Esophagus muscularis mucosa (tissue), 3 donors: ENCODE data around the gene CCR6.

Source experiments
- POLR2AphosphoS5 ChIP-seq, 2 donors: sonication (generic); formaldehyde crosslinking; IDR thresholded peaks; one replicate each; pipeline ENCODE4 v1.6.1; 2017; ENCODE audit warnings: antibody characterized with exemption in 2 of 2
- TF ChIP-seq, protein P1 (sequence below), 3 experiments: fragments of 200-600 bp in 2 of 3; fragments of 450-650 bp in 1 of 3; sonication (generic) in 2 of 3; IDR thresholded peaks; one replicate each; pipeline ENCODE4 v1.5.1; 2017 to 2019; ENCODE audit warnings: antibody characterized with exemption in 3 of 3, mild to moderate bottlenecking in 2 of 3, moderate library complexity in 1 of 3

DNA sequence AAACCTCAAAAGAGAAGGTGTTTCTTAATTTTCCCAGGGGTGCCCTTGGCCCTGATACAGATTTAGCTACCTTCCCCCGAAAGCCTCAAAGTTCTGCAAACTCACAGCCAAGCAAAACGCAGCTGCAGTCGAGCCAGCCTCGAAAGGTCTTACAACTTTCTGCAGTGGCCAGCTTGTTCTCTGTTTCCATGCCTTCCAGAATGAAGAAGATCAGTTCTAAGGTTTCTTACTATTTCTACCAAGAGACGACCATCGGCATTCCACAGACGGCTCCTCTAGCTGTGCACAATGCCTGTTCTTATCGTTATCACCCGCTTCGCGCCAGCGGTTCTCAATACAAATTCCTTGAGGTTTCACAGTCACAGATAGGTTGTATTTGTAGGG is 28.5 kb upstream of the CCR6 start:
- no peak for TF ChIP-seq POLR2AphosphoS5 (IDR thresholded peaks at IDR 0.05)
- TF ChIP-seq, protein P1, sequence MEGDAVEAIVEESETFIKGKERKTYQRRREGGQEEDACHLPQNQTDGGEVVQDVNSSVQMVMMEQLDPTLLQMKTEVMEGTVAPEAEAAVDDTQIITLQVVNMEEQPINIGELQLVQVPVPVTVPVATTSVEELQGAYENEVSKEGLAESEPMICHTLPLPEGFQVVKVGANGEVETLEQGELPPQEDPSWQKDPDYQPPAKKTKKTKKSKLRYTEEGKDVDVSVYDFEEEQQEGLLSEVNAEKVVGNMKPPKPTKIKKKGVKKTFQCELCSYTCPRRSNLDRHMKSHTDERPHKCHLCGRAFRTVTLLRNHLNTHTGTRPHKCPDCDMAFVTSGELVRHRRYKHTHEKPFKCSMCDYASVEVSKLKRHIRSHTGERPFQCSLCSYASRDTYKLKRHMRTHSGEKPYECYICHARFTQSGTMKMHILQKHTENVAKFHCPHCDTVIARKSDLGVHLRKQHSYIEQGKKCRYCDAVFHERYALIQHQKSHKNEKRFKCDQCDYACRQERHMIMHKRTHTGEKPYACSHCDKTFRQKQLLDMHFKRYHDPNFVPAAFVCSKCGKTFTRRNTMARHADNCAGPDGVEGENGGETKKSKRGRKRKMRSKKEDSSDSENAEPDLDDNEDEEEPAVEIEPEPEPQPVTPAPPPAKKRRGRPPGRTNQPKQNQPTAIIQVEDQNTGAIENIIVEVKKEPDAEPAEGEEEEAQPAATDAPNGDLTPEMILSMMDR (IDR thresholded peaks at IDR 0.05), result no peak
